ACHN (cell line): Measurements from ENCODE around the gene GALNT14.

ENCODE experiments used
- DNase-seq: peaks from one replicate; pipeline ENCODE4 v3.0.0-alpha.2; 2015
- in situ Hi-C: cut with HindIII; loops from 2 replicates; pipeline ENCODE4 v1.10.0; 2017; ENCODE audit warnings: low sequenced_read_pairs, low pct_ligation_motif_present, low pct_unique_long_range_greater_than_20kb

The GALNT14 gene

GRCh38 chr2:30968660-30969397, 169.4 kb downstream of the GALNT14 start:
- no peak for DNase-seq
- in situ Hi-C loops = no loop called here

DNA sequence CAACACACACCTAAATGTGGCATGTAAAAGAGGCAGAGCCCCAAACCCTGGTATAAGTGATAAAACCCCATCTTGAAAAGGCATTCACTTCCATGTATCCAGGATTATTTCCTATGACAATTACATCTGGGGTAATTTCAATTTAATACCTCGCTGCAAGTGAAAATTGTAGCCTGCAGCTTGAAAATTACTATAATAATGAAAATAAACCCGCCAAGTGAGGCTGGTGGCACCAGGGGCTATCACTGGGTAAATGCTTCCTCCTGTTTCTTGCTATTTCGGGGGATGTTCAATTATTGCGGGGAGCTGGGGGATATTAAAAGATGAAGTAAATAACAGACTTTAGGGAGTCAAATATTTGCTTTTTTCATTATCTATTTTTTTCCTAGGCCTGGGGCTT, 171.5 kb downstream of the GALNT14 start:
- in situ Hi-C loops = no loop called here
- no peak for DNase-seq

DNA sequence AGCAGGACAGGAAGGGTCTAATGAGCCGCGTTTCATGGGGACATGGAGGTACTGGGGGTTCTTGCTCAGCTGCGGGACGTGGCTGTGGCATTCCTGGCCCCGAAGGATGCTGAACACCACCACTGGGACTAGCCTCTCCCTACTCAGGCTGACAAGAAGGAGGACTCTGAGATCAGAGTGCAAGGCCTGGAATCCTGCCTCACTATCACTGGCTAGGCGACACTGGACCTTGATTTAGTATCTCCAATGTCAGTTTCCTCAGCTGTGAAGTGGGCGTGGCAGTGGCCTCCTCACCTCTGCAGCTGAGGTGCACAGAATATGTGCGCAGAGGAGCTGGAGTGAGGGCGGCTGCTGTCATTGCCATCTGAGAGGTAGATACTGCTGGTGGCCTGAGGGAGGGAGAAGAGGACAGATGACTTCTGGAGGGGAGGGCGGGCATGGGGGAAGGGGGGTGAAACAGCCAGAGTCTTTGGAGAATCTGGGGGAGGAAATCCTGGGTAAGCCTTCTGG, 173.2 kb downstream of the GALNT14 start:
- DNase-seq = no peak
- in situ Hi-C loops = no loop called here

DNA sequence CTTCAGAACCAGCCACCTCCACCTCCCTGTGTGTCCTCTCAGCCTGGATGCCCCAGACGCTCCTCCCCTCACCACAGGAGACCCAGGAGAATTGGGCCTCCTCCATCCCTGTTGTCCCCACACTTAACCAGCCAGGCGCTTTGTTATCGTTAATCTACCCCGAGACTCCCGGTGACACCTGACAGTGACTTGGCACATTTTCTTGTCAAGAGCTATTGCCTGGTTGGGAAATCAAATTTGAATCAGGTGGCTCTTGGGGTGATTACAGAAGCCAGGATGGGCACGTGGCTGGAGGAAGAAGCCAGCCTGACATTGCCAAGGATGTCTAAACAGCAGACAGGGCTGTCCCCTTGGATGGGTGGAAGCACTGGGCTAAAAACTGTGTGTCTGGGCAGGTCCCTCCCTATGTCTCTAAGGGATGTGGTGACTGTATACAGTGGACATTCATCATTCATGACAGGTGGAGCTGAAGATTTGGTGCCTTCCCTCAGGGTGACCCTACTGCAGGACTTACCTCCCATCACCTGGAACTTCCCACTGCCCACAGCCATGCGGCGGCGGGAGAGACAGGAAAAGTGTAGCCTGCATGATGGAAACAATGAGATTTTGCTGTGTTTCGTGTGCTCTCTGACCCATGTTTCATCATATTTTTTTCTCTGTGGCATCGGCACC, 173.8 kb downstream of the GALNT14 start:
- in situ Hi-C loops = no loop called here

GRCh38 chr2:30963184-30963583, 175.1 kb downstream of the GALNT14 start:
- in situ Hi-C loops = no loop called here
- no peak for DNase-seq

More for the DNA sequence above, 173.8 kb downstream of the GALNT14 start:
- no peak for DNase-seq

GRCh38 chr2:30960213-30960612, 178.0 kb downstream of the GALNT14 start:
- in situ Hi-C loops = no loop called here

GRCh38 chr2:30959653-30960052, 178.6 kb downstream of the GALNT14 start:
- DNase-seq = no peak
- in situ Hi-C loops = no loop called here

More at GRCh38 chr2:30960213-30960612, 178.0 kb downstream of the GALNT14 start:
- no peak for DNase-seq

DNA sequence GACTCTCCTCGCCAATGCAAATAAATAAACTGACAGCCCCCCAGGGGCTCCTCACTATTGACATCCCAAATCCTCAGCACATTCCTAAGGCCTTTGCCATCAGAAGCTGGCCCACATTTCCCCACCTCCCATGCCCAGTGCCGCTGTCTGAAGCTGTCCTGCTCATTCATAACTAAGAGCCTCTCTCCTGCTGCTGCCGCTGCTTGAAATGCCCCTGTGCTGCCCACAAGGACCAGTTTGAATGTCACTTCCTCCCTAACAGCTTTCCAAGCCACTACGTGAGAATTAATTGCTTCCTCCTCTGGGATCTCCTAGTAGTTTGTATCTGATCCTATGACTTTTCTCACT, 179.3 kb downstream of the GALNT14 start:
- DNase-seq = no peak
- in situ Hi-C loops = no loop called here

DNA sequence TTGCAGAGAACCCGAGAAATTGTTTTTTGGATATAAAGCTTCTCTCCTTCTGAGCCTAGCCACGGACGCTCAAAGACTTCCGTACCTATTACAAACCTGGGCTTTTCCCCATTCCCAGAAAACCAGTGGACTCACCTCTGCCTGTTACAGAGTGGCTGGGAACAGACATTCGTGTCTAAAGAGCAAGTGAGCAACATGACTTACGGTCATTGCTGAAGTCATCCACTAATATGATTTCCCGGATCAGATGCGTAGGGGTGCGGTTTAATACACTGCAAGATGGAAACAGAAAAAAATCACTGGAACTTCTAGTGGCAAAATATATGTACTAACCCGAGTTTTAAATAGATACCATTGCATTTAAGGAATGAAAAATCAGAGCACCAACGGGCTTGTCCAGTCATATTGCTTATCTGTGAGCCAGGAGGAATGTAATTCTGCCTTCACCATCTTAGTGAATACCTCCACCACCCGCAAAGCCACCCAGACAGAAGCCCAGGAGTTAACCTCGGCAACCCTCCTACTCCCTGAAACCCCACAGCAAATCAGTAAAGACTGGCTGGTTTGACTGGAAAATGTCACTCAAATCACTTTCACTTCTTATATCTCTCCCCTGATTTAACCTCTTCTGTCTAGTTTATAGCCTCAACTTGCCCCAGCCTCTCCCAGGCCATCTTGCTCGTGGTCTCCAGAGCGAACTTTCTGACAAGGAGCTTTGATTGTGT, 179.9 kb downstream of the GALNT14 start:
- DNase-seq = no peak
- in situ Hi-C loops = no loop called here

GRCh38 chr2:30957591-30957990, 180.6 kb downstream of the GALNT14 start:
- DNase-seq = no peak
- in situ Hi-C loops = no loop called here

- in situ Hi-C loops = no loop called here
- no peak for DNase-seq
Observed at GRCh38 chr2:30956995-30957394, 181.2 kb downstream of the GALNT14 start.

- in situ Hi-C loops = no loop called here
- no peak for DNase-seq
Observed at GRCh38 chr2:30955516-30956132, 182.6 kb downstream of the GALNT14 start.

- in situ Hi-C loops = no loop called here
- DNase-seq = no peak
Observed at GRCh38 chr2:30950339-30950738, 187.9 kb downstream of the GALNT14 start.

- no peak for DNase-seq
- in situ Hi-C loops = no loop called here
Observed at GRCh38 chr2:30949435-30949834, 188.8 kb downstream of the GALNT14 start.

GRCh38 chr2:30948857-30949256, 189.4 kb downstream of the GALNT14 start:
- in situ Hi-C loops = no loop called here
- no peak for DNase-seq

- DNase-seq = no peak
- in situ Hi-C loops = no loop called here
Observed at GRCh38 chr2:30948130-30948529, 190.1 kb downstream of the GALNT14 start.

GRCh38 chr2:30947686-30948085, 190.6 kb downstream of the GALNT14 start:
- no peak for DNase-seq
- in situ Hi-C loops = no loop called here

DNA sequence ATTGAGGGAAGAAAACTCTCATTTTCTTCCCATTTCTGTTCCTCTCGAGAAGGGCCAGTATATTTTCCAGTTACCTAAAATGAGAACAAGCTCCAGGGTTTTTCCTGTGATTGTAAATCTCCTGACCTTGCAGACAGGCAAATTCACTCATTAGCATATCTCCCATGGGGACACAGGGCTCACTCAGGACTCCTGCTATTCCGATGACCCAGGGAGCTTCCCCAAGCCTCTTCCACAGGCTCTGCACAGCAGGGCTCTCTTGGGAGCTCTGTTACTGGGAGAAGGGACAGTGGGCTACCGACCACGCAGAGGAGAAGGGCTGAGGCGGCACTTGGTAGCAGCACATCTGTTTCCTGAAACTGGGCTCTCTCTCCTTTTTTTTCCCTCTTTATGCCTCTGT, 195.8 kb downstream of the GALNT14 start:
- no peak for DNase-seq
- in situ Hi-C loops = no loop called here

GRCh38 chr2:30940839-30941238, 197.4 kb downstream of the GALNT14 start:
- in situ Hi-C loops = no loop called here

More at GRCh38 chr2:30940839-30941238, 197.4 kb downstream of the GALNT14 start:
- DNase-seq = no peak
